Caco-2 (cell line): ENCODE data around the gene ARHGAP8. TPM values are rescaled to one million over a fixed set of nuclear protein-coding genes. Genes with fewer than 3 reads are reported as not detected.

Source experiments
- BruUV-seq: library from RNA; stranded (reverse); fragments of 400-500 nt; replicated peaks from 2 replicates; lab custom pipeline; 2021; lab: Mats Ljungman, UMichigan
- CTCF ChIA-PET: fragments of 300-600 bp; sonication (Branson Sonifier 250); formaldehyde crosslinking; loops from one replicate; lab custom pipeline; 2022; ENCODE audit warnings: antibody characterized with exemption; lab: Charles Lee
- POLR2A ChIA-PET: fragments of 300-600 bp; sonication (Branson Sonifier 250); formaldehyde crosslinking; loops from one replicate; lab custom pipeline; 2022; ENCODE audit warnings: antibody characterized with exemption; lab: Charles Lee
- DNase-seq, 2 experiments: peaks; one replicate each; pipeline versions ENCODE4 v3.0.0 to v3.0.0-alpha.2; 2020 to 2022
- H3K27me3 ChIP-seq: replicated peaks from 2 replicates; pipeline ENCODE4 v1.6.0; 2011; ENCODE audit warnings: low read length; ENCODE audit not compliant: control insufficient read depth, insufficient read depth
- H3K36me3 ChIP-seq: 2 replicates; pipeline ENCODE4 v1.5.1; 2011; ENCODE audit warnings: low read length; ENCODE audit not compliant: control insufficient read depth, insufficient read depth
- H3K4me1 ChIP-seq: fragments of 250-450 bp; sonication (Bioruptor Pico); 2 replicates; pipeline ENCODE4 v1.5.1; 2020; ENCODE audit warnings: mild to moderate bottlenecking
- H3K4me3 ChIP-seq: 2 replicates; pipeline ENCODE4 v1.5.1; 2011; ENCODE audit warnings: low read depth, mild to moderate bottlenecking, control low read depth, low read length
- H3K9me3 ChIP-seq: fragments of 250-450 bp; sonication (Bioruptor Pico); 2 replicates; pipeline ENCODE4 v1.5.1; 2020; ENCODE audit warnings: mild to moderate bottlenecking, moderate library complexity
- H3K27ac Mint-ChIP-seq: one replicate; pipeline ENCODE4 v1.8.0; 2022; ENCODE audit warnings: mixed read lengths; ENCODE audit not compliant: unreplicated experiment
- H3K27me3 Mint-ChIP-seq: one replicate; pipeline ENCODE4 v1.8.0; 2022; ENCODE audit warnings: mixed read lengths; ENCODE audit not compliant: insufficient read depth, unreplicated experiment
- H3K36me3 Mint-ChIP-seq: one replicate; pipeline ENCODE4 v1.8.0; 2022; ENCODE audit warnings: mild to moderate bottlenecking, mixed read lengths; ENCODE audit not compliant: insufficient read depth, unreplicated experiment
- H3K4me1 Mint-ChIP-seq: one replicate; pipeline ENCODE4 v1.8.0; 2022; ENCODE audit warnings: low read depth, mixed read lengths; ENCODE audit not compliant: unreplicated experiment
- H3K4me3 Mint-ChIP-seq: one replicate; pipeline ENCODE4 v1.8.0; 2022; ENCODE audit warnings: mild to moderate bottlenecking, moderate library complexity, mixed read lengths; ENCODE audit not compliant: unreplicated experiment
- H3K9me3 Mint-ChIP-seq: one replicate; pipeline ENCODE4 v1.8.0; 2022; ENCODE audit warnings: mixed read lengths; ENCODE audit not compliant: unreplicated experiment
- CTCF ChIP-seq, 2 experiments: fragments of 200-600 bp in 1 of 2; IDR thresholded peaks; 1 replicate in 1 of 2; 2 replicates in 1 of 2; pipeline versions ENCODE4 v1.5.1 to v1.8.0; 2011 to 2022; ENCODE audit warnings: antibody characterized with exemption in 1 of 2, control low read depth in 1 of 2, inconsistent platforms in 1 of 2, low read depth in 1 of 2, low read length in 1 of 2, mild to moderate bottlenecking in 1 of 2, moderate library complexity in 1 of 2; ENCODE audit not compliant: insufficient read depth in 1 of 2, severe bottlenecking in 1 of 2, unreplicated experiment in 1 of 2
- intact Hi-C: fragments of 100-400 bp; cut with micrococcal nuclease; formaldehyde crosslinking; loops from one replicate; pipeline ENCODE4 v1.10.0; 2022; ENCODE audit not compliant: unreplicated experiment
- total RNA-seq: library from RNA; stranded (reverse); gene quantifications from 2 replicates; pipeline ENCODE4 v1.2.3, GENCODE V29; 2022

ARHGAP8 gene
- total RNA-seq, 1 experiment from 2014 or later = 81.5 TPM

GRCh38 chr22:44758344-44758973 is 6.1 kb downstream of the ARHGAP8 start:
- Mint-ChIP-seq H3K4me3 (peak overlapping the region; percentile 10), H3K27ac (peak overlapping the region; percentile 17), H3K9me3 (no peaks in the 10 kb centered on the region), H3K4me1 (peaks cover 34% of the 10 kb centered on the region), H3K36me3 (peaks cover 65% of the 10 kb centered on the region), H3K27me3 (no peaks in the 10 kb centered on the region)
- no peak for TF ChIP-seq CTCF (IDR thresholded peaks at IDR 0.05; ENCODE audit: insufficient read depth in 1 of 2, low read depth in 1 of 2, low read length in 1 of 2, severe bottlenecking in 1 of 2, unreplicated experiment in 1 of 2)
- no TSS peak for BruUV-seq
- Histone ChIP-seq H3K27me3 (no peaks in the 10 kb centered on the region), H3K4me1 (peaks cover 58% of the 10 kb centered on the region), H3K36me3 (no peaks in the 10 kb centered on the region; the same call in 1 of the 2 replicates), H3K4me3 (no peak overlapping the region), H3K9me3 (no peaks in the 10 kb centered on the region)
- CTCF ChIA-PET = no interaction called here
- POLR2A ChIA-PET = no interaction called here
- no peak for DNase-seq
- intact Hi-C loops = no loop called here

GRCh38 chr22:44759001-44759400 is 6.6 kb downstream of the ARHGAP8 start:
- Mint-ChIP-seq H3K4me1 (peaks cover 31% of the 10 kb centered on the region), H3K9me3 (no peaks in the 10 kb centered on the region), H3K4me3 (no peak overlapping the region), H3K27me3 (no peaks in the 10 kb centered on the region), H3K36me3 (peaks cover 65% of the 10 kb centered on the region), H3K27ac (peak overlapping the region; percentile 17)
- no peak overlapping the region for H3K4me3 ChIP-seq
- H3K4me1 ChIP-seq = peaks cover 55% of the 10 kb centered on the region
- no peak for TF ChIP-seq CTCF (IDR thresholded peaks at IDR 0.05; ENCODE audit: insufficient read depth in 1 of 2, low read depth in 1 of 2, low read length in 1 of 2, severe bottlenecking in 1 of 2, unreplicated experiment in 1 of 2)
- intact Hi-C loops = no loop called here
- DNase-seq = no peak
- no peaks in the 10 kb centered on the region for H3K9me3 ChIP-seq
- no peaks in the 10 kb centered on the region for H3K27me3 ChIP-seq
- H3K36me3 ChIP-seq = no peaks in the 10 kb centered on the region; the same call in 1 of the 2 replicates
- no TSS peak for BruUV-seq
- ChIA-PET POLR2A (no interaction called here), CTCF (interaction anchor here (0.5 to 0.9 kb wide), 2 partner anchors 133 to 156 kb away, joined by 3 read pairs; no protein-coding TSS in a partner anchor)

GRCh38 chr22:44759430-44760310 is 7.3 kb downstream of the ARHGAP8 start:
- Mint-ChIP-seq H3K27ac (peak overlapping the region; percentile 18), H3K9me3 (no peaks in the 10 kb centered on the region), H3K27me3 (no peaks in the 10 kb centered on the region), H3K36me3 (peaks cover 68% of the 10 kb centered on the region), H3K4me3 (no peak overlapping the region), H3K4me1 (peaks cover 32% of the 10 kb centered on the region)
- H3K9me3 ChIP-seq = no peaks in the 10 kb centered on the region
- ChIA-PET POLR2A (no interaction called here), CTCF (interaction anchor here (0.5 to 0.9 kb wide), 2 partner anchors 134 to 156 kb away, joined by 3 read pairs; no protein-coding TSS in a partner anchor)
- H3K4me1 ChIP-seq = peaks cover 48% of the 10 kb centered on the region
- no peaks in the 10 kb centered on the region; the same call in 1 of the 2 replicates for H3K36me3 ChIP-seq
- no peak overlapping the region for H3K4me3 ChIP-seq
- H3K27me3 ChIP-seq = no peaks in the 10 kb centered on the region
- no peak for DNase-seq
- no TSS peak for BruUV-seq
- intact Hi-C loops = no loop called here
- no peak for TF ChIP-seq CTCF (IDR thresholded peaks at IDR 0.05; ENCODE audit: insufficient read depth in 1 of 2, low read depth in 1 of 2, low read length in 1 of 2, severe bottlenecking in 1 of 2, unreplicated experiment in 1 of 2)
